Measurements from ENCODE around the gene IL26.

IL26 gene

DNA sequence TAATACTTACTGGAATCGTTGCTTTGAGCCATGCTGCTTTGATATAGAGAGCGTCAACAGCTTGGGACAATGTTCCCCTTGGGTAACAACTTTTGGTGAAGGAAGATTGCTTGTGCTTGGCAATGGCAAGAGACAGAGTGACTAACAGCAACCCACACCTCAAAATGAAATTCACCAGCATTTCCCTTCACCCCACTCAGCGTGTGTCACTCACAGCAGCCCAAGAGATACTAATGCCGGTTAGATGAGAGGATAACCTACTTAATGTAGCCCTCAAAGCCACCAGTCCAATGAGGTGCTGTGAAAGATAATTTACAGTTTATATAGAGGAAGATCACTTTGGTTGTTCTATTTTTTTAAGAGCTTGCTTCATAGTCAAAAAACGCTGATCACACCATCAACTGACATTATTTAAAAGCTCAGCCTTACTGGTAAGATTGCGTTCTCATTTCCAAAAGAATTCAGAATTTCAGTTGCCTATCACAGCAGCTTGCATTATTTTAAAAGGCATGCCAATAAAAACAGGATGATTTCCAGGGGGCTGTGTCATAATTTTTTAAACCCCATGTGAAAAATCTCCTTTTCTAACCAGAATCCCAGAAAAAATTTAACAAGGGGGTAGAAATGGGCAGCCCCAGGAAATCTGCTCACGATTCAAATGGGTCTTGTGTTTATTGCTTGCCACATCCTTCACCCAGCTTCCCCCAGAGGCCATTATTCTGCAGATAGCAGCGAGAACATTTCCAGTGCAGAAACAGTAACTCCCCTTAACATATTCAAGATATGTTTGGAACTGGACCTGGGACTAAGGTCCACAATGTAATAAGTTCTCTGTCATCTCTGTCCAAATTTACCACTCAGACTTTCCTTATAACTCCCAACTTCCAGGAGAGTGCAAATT lies at the start of gene IL26:
TSS of gene IL26 (minus strand) at position 235 of the 901 bp plus-strand sequence. CDS start at position 181, 54 bp downstream.
- DNase-seq = no peak

- DNase-seq = no peak
Measured at GRCh38 chr12:68272732-68273131, 47.1 kb upstream of the IL26 start.

DNA sequence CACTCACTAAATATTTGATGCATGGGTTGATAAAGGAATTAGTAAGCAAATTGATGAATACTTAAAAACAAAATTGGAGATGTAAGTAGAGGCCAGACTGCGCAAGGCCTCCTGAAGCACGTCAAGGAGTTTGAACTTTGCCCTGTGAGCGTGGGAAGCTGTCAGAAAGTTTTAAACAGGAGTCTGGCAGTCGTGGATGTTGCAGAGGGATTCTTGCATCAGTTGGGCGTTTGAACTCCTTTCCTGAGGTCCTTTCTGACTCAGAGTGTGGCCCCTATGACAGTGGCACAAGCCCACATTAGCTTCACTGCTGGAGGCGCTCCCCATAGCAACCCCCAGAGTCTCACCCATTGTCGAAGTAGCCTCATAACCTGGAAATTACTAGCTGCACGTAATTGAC lies 45.7 kb upstream of the IL26 start:
- no peak for DNase-seq

DNA sequence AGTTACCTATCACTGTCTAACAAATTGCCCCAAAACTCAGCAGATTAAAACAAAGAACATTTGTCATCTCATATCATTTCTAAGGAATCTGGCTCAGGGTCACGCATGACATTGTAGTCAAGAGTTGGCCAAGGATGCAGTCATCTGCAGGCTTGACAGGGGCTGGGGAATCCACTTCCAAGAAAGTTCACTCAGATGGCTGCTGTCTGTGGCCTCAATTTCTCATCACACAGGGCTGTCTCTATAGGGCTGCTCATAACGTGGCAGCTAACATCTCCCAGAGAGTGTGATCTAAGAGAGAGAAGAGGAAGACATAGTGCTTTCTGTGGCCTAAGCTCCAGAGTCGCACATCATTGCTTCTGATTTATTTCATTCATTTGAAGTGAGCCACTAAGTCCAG lies 44.7 kb upstream of the IL26 start:
- DNase-seq = no peak

GRCh38 chr12:68269779-68270178 lies 44.2 kb upstream of the IL26 start:
- no peak for DNase-seq

DNA sequence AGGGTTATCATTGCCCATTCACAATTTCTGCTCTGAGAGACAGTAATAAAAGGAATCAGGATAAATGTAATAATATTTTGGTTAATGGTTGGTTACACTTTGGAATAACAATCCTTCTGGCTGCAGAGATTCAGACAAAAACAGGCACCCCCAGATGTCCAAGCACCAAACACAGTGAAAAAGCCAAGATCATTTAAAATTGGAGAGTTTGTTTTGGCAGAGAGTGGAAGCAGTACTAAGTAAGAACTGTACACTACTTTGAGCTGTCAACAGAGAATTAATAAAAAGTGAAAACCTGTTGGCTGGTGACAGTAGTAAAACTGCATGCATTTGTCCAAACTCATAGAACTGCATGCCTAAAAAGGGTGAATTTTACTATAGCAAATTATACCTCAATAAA lies 43.4 kb upstream of the IL26 start:
- DNase-seq = no peak

DNA sequence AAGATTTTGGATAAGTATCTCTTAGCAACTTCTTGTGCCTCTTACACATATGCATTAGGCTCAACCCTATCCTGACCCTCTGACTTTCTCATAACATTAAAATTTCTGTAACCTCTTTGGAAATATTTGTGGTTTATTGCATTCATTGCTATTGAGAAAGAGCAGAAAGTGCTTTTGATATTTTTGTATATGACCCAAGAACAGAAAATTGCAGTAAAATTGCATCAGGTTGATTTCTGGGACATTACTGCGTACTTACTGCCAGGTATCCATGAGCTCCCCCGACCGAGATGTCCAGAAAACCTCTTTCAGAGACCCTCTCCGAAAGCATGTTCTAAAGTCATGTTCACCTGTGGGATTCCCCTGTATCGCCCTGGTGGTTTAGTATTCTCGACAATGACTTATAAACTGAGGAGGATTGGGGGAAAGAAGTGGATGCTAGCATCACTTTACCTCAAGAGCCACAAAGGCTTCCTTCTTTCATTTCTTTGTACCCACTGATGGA lies 42.3 kb upstream of the IL26 start:
- no peak for DNase-seq

DNA sequence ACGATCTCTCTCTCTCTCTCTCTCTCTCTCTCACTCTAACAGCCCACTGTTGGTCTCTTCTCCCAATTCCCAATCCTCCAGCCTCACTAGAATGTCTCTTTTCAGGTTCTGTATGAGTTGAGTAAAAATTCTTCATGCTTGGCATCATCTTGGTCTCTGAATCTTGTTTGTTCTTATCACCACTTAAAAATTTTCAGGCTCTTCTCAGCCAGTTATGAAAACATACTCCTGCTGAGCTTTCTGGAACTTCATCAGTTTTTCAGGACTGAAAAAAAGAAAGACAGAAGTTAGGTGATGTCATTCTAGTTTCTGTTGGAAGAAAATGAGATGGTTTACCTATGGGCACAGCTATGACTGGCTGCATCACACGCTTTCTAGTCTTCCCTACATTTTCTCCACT lies 39.2 kb upstream of the IL26 start:
- DNase-seq = no peak

DNA sequence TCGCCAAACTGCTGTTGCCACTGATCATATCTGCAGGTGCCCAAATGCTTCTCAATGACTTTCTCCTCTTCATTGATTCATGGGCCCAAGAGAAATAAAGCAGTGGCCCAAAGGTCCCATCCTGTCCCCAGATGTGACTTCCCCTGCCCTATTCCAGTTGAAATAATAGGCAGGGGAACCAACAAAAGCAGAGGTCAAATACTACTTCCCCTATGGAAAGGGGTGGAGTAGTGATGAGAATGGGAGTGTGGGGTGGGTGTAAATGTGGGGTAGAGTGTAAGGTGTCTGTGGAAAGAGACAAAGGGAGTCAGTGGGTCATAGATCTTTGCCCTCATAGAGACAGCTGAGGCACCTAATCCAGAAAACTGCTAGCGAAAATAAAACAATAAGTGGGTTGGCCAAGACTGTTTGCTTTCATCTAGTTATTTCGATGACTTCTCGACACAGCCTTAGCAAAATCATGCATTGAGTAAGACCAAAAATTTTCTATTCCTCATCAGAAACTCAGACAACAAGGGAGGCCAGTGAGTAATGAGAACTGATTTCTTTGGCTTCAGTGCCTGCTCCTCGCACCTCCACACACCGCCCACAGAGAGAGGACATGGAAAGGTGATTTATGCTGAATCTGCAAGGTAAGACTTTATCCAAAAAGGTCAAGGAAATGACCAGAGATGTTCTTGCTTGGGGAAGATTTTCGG lies 38.7 kb upstream of the IL26 start:
- no peak for DNase-seq

DNA sequence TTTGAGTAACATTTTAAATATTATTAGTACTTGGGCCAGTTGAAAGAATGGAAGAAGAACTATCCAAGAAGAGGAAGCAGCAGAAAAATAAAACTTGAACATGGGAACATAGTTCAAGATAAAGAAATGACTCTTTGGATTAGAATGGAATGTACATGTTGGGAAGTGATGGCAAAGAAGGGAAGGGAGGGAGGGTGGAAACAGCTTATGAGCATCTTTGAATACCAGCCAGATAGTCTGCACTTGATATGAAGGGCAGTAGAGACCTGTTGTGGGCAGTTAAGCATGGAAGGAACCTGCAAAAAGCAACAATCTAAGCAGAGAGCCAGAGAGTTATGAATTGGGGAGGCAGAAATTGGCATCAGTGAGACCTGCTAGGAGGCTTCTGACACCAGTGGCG lies 37.8 kb upstream of the IL26 start:
- DNase-seq = no peak

DNA sequence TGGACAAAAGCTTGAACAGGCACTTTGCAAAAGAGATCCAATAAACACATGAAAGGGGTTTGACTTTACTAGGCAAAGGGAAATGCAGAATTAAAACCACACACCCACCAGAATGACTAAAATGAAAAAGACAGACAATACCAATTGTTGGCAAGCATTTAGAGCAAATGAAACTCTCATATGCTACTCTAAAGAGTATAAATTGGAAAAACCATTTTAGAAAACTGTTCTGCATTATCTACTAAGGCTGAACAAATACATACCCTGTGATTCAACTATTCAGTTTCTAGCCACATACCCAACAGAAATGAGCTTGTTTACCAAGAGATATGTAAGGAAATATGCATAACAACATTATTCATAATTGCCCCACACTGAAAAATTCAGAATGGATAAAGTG lies 36.3 kb upstream of the IL26 start:
- no peak for DNase-seq

GRCh38 chr12:68260153-68260552 lies 34.5 kb upstream of the IL26 start:
- DNase-seq = no peak

DNA sequence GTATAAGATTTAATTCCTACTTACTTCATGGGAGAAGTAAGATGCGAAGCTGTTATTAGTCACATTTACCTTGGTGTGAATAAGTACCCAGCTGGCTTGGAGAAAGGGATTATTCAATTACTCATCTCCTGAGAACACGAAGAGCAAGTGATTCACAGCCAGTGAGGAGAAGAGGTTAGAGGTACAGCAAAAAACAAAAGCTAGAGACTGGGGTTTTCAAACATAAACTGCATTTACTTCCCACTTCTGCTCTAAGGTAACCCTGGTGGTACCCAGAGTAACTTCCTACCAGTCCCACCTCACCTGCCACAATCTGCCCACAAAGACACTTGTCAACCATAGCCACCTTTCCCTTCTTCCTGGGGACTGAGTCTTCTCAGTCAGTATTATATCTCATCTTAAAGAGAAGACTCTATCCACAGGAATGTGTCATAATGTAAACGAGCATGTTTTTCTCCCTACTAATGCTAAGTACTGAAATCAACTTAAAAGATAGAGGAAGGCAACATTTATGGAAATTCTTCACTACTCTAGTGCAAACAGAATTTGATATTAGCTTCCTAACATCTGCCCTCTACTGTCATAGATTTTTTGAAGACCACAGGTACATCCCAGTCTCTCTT lies 33.8 kb upstream of the IL26 start:
- DNase-seq = no peak

DNA sequence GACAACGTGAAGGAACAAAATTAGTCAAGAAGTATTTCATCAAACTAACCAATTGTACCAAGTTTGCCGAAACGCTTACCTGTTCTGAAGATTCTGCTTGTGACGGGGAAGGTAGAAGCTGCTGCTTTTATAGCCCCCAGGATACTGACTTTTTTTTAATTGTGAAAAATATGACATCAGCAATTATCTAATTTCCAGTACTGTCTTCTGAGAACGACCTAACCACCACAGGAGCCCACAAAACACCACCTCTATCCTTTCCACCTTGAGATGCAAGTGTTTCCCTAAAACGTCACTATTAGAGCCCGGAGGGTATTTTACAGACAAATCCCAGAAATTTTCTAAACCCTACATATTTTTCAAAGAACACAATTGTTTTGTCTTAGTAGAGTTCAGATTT lies 27.9 kb upstream of the IL26 start, which contains the start of gene IL22:
TSS of gene IL22 (minus strand) at position 101 of the 400 bp plus-strand sequence. CDS start 156 bp downstream, outside the sequence.
- no peak for DNase-seq

- DNase-seq = no peak
Measured at GRCh38 chr12:68252077-68252476, 26.5 kb upstream of the IL26 start.

GRCh38 chr12:68250454-68250853 lies 24.8 kb upstream of the IL26 start:
- DNase-seq = no peak

- DNase-seq = no peak
Measured at GRCh38 chr12:68247785-68248184, 22.2 kb upstream of the IL26 start.

DNA sequence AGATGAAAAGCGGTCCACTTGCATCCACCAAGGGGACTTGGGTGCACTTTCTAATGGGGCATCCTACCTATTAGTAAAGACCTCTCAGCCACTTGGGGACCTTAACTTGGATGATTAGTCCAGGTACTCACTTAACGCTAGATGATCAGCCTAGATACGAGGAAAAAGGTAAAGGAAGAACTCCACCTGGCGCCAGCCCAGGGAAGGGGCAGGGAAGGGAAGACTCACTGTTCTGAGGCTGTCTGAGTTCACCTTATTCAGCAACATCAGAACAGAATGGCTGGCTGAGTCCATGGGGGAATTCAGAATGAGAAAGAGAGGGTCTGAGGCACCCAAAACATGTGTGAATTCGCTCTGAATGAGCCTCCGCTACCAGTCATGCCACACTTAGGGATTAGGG lies 20.7 kb upstream of the IL26 start:
- DNase-seq = no peak

DNA sequence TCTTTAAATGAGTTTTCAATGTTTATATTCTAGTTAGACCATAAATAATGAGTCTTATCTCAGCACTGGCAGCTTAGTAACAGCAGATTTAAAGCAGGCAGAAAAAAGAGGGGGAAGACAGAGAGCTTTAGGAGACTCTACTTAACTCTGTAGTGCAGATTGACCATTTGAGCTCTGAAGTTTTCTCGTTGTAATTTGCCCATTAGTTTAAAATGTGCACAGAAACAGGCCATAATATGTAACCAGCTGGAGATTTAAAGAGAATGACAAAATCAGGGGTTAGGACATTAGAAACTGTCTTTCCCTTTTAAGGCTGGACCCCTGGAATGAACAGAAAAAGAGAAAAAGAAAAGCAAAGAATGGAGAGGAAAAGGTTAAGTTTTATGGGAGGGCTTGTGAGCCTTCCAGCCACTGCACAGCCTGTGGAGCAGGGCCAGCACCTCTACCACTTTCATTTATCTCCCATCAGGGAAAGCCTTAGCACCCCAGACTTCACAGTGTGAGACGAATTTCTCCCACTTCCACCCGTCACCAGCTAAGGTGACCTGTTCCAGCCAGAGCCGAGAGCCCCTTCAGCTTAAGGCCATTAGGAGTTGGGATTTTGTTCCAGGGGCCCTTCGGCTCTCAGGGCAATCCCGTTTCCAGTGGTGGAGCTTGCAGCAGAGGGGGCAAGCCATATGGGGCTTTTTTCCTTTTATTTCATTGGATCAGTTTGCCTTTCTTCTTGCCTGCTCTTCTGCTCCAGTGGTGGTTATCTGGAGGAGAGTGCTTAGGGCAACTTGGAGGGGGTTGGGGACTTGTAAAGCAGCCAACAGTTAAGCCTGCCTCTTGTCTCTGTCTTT lies 19.8 kb upstream of the IL26 start:
- peak in 1 of 14 donors; percentile 2 for DNase-seq

GRCh38 chr12:68242777-68243176 lies 17.2 kb upstream of the IL26 start:
- no peak for DNase-seq

DNA sequence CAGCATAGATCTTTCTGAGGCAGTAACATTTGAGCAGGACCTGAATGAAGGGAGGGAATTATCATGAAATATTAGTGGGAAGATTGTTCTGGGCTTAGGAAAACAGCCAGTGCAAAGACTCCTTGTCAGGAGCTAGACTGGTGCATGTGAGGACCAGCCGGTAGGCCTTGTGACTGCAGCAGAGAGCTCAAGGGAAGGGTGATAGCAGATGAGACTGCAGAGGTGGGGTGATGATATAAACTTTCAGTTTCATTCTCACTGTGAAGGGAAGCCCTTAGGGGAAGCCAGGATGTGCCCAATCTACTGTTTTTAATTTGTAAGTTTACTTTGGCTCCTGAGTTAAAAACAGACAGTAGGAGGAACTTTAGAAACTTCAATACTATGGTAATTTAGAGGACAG lies 15.4 kb upstream of the IL26 start:
- peak in 1 of 14 donors; percentile 3 for DNase-seq

DNA sequence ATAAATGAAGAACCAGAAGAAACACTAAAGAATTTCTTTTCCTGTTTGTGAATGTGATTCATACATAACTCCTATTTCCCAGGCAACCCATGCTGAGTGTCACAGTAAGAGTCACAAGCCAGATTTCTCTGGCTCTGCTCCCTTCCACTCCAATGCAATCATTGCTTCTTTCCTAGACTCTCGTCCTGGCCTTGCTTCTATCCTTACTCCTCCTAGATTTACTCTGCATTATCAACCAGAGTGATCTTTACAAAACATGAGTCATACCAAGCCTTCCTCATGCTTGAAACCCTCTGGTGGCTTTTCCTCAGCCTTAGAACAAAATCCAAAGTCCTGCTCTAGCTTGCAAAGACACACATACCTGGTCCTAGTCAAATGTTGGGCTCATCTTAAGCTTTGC lies 14.5 kb upstream of the IL26 start:
- DNase-seq = no peak
